GM18858 (cell line): ENCODE results near the gene HSD3B7.
"Not testable (repeated sequence)": the region's sequence is repeated elsewhere in the genome, so short reads cannot be mapped to it uniquely, and the experiment has no call there.

Source experiments
- ATAC-seq: cut with Tn5 transposase; IDR thresholded peaks from one replicate; pipeline ENCODE4 v1.9.1; 2021; ENCODE audit not compliant: unreplicated experiment

HSD3B7 gene

DNA sequence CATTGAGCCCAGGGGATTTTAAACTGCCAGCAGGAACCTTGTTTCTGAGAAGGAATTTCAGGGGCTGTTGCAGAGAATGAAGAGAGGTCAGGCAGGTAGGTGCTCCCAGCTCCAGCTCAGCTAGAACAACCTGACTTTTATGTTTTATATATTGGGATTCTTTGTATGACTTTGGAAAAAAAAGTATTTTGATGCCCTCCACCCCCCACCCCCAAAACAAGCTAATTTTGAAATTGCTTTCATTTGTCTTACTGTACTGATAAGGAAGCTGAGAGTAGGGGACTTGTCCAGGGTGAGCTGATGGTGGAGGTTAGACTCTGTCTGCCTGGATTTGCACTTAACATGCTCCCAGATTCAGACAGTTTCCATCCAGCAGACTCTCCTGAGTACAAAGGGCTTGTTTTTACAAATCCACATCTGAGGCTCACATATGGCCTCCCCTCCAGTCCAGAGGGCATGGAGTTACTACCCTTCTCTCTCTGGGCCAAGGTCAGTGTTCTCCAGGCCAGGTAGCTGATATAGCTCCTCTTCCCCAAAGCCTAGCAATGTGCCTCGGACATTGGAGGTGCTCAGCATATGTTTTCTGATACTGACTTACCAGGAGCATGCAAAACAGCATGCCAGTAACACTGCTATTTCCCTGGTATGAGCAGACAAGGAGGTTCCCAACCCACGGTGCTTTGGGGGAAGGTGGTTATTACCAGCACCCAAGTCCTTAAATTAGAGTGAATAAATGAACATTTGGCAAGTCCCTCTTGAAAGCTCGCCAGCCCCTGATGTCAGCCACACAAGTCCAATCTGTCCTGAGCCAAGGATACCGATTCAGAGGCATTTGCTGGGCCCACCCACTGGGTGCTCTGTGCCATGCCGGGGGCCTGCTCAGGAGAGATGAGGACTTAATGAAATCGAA is 14.1 kb downstream of the HSD3B7 start:
- ATAC-seq: no peak

DNA sequence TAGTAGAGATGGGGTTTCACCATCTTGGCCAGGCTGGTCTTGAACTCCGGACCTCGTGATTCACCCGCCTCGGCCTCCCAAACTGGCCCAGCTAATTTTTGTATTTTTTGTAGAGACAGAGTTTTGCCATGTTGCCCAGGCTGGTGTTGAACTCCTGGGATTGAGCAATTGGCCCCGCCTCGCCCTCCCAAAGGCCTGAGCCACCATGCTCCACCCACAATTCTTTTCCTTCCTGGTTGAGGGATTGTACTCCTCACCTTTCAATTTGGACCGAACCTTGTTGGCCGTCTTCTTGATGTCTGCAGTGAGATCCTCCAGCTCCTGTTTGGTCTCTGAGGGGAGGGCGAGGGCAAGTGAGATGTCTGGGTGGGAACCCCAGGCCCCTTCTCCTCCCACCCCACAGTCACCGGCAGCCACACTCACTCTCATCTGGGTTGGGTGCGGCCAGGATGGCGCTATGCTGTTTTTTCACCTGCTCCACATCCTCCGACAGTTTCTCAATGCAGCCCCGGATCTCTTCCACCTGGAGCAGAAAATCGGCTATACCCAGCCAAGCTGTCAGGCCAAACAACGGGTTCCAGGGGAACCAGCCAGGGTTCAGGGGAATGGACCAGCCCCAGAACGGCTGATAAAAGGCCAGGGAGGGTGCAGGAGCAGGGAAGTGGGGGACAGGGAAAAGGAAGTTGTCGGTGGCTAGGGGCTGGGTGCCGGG is 15.8 kb downstream of the HSD3B7 start:
- ATAC-seq: no peak

DNA sequence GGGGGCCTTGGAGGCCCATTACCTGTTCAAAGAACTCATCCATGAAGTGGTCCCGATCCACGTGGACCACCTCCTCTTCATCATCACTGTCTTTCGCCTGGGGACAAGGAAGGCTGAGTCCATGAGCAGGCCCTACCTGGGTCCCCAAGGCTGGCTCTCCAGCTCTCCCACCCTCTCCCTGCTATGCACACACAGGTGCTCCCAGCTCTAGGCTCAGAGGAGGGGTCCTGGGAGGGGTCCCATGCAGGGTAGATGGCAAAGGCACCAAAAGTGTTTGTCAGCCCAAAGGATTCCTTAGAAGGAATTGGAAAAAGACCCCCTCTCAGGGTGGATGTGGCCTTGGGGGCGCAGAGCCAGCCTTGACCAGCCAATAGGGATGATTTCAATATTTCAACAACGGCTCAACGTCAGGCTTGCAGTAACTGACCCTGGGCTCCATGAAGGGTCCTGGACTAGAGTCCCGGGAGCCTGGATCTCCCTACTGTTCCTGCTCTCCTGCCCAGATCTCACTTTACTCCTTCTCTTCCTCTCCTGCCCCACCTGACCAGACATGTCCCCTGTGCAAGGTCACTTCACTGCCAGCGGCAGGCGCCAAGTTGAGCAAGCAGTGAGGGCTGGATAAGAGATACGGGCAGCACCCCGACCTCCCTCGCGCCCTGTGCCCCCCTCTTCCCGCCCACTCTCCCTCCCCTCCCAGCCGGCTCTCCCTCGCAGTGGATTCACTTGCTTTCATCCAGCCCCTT is 16.7 kb downstream of the HSD3B7 start:
- ATAC-seq: no peak

DNA sequence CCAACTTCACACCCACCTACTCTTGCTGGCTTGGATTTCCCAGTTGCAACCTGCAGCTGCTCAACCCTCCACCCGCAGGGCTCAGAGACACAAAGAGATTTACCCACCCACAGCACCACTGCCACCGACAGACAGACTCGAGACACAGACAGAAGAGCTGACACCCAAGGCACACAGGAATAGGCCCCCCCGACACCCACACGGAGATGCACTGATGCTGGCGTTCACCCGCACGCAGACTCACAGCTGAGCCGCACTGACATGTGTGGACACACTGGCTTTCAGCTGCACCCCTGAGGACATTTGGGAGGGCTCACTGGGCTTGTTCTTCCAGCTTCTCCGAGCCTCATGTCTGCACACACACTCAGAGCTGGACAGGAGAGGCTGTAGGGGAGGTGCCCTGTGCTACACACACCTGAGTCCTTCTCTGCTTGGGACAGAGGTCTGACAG is 17.3 kb downstream of the HSD3B7 start:
- ATAC-seq: no peak

DNA sequence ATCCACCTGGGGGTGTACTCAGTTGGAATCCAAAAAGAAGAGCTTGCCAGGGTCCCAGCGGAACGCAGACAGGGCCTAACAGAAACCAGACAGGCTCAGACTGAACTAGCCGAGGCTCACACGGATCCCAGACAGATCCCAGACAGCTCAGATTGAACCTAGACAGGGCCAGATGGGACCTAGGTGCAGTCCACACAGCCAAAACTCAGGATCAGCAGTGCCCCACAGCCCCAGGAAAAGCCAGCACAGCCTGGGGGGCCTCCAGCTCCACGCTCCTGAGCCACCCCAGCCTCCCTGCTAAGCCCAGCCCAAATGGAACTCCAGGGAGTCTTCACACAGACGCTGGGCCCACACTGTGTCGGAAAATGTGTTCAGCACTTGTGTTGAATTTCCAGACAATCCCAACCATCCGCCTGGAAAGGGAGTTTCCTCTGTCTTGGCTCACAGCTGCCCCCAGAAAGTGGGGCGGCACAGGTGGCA is 17.9 kb downstream of the HSD3B7 start:
- no peak for ATAC-seq

DNA sequence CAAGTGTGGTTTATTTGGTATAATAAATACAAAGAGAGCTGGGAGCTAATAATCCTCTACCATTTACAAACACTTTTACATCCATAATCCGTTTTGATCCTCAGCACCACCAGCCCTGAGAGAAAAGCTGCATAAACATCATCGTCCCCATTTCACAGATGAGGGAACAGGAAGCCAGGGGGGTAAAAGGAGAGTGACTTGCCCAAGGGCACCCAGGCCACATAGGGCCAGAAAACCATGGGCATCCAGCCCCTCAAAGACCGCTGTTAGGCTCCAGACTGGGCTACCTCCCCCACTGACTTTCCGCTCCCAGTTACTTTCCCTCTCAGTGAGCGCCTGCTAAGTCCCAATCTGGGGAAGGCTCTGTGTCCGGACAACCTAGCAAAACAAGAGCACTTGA is 18.7 kb downstream of the HSD3B7 start:
- no peak for ATAC-seq

DNA sequence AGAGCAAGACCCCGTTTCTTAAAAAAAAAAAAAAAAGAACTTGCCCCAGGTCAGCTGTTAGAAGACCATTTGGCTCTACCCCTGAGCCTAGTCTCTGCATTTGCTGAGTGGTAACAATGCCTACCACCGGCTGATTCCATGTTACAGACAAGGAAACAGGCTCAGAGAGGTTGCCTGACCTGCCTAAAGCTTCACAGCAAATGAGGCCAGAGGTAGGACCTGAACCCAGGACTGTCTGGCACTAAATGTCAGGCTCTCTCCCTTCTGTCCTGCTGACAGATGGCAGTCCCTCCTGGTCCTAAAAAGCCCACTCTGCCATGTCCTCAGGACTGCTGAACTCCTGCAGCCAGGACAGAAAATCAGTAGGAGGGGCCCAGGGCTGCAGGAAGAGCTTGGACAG is 19.7 kb downstream of the HSD3B7 start:
- ATAC-seq: no peak

DNA sequence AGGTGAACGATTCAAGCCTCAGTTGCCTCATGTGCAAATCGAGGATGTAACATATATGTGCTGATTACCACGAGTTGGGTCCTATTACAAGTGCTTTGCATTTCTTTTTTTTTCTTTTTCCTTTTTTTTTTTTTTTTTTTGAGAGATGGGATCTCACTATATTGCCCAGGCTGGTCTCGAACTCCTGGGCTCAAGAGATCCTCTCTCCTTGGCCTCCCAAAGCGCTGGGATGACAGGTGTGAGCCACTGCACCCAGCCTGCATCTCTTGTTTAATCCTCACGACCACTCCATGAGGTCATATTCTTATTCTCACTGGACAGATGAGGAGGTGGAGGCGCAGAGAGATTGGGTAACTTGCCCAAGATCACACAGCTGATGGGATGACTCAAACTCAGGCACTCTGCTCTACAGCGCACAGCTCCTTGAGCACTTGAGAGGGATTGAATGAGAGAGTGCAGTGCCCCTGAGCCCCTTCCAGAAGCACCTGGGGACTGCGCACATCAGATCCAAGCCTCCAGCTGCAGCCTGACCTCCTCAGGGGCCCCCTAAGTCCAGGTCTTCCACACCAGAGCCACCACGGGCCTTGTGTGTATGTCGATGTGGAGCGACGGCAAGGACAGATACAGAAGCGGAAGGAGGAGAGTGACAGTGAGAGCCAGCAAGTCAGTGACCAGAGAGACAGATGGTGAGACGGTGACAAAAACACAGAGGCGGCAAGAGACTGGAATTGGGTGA is 20.5 kb downstream of the HSD3B7 start:
- no peak for ATAC-seq

DNA sequence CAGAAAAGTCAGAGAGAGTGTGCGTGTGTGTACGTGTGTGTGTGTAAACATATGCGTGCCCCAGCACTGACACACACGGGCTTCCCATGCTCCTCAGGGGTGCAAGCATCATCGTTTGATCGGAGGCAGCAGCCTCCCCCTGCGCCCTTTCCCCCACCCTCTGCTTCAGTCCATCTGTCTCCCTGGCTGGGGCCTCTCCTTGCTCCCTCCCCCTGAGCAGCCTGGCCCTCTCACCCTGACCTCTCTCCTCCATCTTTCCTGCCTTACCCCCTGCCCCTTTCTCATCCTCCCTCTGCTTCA is 21.0 kb downstream of the HSD3B7 start:
- ATAC-seq: no peak

DNA sequence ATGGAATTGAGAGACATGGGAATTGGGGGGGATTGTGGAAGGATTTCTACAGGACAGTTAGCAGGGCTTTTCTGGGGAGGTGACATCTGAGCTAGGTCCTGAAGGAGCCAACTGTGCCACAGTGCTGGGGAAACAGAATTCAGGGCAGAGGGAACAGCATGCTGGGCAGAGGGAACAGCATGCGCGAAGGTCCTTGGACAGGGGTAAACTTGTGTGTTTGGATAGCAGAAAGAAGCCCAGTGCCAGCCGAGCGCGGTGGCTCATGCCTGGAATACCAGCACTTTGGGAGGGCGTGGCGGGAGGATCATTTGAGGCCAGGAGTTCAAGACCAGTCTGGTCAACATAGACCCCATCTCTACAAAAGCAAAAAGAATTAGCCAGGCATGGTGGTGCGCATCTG is 21.6 kb downstream of the HSD3B7 start:
- no peak for ATAC-seq

DNA sequence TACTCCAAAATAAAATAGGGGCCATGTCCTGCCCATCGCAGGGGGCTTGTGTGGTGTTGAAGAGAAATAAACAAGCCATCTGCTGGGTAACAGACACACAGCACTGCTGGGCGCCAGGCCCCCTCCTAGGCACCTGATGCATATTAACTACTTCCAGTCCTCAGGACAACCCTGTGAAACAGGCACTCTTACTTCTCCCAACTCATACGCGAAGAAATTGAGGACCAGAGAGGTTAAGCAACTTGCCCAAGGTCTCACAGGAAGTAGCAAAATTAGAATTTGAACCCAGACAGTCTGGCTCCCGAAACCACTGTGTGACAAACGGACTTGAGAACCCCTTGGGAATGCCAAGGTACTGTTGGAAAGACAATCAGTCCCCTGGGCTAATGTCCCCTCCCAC is 22.7 kb downstream of the HSD3B7 start:
- ATAC-seq: no peak

DNA sequence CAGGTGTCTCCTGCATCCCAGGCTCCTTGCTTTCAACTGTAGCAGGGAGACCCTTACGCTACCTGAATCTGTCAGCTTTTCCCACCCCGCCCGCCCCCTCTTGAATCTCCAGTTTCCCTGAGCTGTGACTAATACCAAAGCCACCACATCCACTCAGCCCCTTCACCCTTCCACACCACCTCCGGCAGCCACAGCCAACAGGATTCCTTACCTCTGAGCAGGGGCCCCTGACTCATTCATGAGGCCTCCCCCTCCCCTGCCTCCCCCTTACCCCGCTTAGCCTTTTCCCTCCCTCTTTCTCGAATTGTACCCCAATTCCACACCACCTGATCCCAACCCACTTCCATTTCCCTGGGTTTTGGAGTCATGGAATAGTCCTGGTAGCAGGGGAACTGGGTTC is 23.1 kb downstream of the HSD3B7 start:
- no peak for ATAC-seq

DNA sequence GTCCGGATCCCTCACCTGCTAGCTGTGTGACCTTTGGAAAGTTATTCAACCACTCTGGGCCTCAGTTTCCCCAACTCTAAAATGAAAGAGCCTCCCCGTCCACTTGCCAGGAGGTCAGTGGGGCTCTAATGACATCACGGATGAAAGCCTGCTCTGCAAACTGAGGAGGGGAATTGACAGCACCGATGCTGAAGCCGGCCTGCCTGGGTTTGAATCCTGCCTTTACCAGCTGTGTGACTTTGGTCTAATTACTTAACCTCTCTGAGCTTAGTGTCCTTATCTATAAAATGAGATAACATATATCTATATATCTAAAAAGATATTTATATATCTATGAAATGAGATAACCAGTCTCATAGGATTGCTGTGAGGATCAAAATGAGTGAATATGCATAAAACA is 23.5 kb downstream of the HSD3B7 start:
- ATAC-seq: no peak

DNA sequence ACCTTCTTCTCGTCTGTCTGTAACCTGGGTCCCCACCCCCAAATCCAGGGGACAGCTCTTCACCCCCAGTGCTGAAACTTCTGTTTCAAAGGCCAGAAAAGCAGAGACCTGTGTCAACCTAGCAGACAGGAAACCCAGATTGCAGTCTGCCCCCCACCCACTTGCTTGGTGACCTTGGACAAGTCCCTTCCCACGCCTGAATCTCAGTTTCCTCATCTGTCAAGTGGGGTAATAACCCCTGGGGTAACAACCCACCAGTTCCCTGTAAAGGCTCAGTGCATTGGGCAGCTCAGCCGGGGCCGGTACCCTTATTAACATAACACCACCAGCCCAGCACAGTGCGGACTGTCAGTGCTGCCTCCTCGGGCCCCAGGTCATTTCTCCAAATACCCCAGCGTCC is 24.1 kb downstream of the HSD3B7 start:
- ATAC-seq: no peak

DNA sequence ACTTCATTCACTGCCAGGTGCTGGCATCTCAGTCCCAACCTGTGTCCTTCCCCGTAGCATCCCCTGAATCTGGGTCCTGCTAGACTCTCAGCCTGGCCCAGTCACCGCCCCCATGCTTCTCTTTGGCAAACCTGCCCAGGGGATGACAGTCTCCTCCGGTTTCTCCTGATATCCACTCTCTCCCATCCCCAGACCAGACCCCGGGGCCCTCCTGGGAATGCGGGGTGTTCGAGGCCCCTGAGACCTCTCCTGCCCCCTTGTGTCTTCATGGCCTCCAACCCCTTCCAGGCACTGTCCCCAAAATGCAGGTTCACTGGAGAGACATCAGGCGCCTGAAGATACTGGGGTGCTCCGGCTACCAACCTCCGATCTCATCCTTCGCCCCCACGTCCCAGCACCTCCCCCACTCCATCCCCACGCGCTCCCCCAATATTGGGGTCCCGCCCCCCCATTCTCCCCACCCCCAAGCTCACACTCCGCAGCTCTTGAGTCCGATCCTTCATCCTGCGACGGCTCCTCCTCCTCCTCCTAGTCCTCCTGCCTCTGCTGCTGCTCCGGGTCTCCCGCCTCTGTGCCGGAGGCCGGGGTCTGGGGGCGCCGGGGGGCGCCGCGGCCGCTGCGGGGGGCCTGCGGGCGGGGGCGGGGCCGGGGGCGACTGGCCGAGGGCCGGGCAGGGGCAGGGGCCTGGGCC is 25.0 kb downstream of the HSD3B7 start:
- ATAC-seq: no peak

DNA sequence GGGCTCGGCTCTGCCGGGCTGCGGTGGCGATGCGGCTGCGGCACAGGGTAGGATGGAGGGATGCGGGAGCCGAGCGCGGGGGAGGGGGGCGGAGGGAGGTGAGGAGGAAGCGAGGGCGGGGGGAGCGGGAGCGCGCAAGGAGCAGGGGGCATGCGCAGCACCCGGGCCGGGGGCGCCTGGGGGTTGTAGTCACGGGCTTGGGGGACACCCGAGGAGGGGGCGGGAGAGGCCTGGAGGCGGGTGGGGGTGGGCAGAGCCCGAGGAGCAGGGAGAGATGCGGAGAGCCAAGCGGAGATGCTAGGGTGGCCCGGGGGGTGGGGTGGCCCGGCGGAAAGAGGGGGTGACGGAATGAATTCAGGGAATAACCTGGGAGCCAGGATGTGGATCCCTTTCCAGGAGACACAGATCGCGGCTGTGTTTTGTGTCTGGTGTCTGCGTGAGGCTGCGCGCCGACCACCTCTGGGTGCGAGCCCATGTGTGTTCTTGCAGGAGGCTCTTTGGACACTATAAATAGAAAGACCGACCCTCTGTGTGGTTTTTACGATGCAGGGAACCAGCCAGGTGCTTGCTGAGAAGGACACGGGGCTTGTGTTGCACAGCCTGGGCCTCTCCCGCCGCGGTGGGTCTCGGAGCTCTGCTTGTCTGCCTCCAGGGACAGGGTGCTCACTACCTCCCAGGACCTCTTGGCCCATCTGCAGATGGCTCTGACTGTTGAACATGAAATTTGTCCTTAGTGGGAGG is 25.7 kb downstream of the HSD3B7 start, which contains the start of gene STX1B:
Gene STX1B, minus strand, starts transcription at position 54 of the 741 bp plus-strand sequence. CDS start 242 bp downstream, outside the sequence.
- no peak for ATAC-seq

DNA sequence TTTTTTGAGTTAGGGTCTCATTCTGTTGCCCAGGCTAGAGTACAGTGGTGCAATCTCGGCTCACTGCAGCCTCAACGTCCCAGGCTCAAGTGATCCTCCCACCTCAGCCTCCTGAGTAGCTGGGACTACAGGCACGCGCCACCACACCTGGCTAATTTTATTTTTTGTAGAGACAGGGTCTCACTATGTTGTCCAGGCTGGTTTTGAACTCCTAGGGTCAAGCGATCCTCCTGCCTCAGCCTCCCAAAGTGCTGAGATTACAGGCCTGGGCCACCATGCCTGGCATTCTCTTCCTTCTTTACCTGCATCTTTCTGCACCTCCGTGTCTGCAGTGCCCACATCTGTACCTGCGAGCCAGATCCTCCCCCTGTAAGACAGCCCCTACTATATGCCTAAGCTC is 26.8 kb downstream of the HSD3B7 start:
- not testable (repeated sequence) for ATAC-seq

DNA sequence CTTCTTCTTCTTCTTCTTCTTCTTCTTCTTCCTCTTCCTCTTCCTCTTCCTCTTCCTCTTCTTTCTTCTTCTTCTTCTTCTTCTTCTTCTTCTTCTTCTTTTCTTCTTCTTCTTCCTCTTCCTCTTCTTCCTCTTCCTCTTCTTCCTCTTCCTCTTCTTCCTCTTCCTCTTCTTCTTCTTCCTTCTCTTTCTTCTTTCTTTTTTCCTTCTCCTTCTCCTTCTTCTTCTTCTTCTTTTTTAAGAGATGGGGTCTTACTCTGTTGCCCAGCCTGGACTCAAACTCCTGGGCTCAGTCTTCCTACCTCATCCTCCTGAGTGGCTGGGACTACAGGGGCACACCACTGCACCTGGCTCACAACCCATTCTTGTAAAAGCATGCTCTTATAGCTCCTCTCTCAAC is 28.3 kb downstream of the HSD3B7 start:
- ATAC-seq: not testable (repeated sequence)

DNA sequence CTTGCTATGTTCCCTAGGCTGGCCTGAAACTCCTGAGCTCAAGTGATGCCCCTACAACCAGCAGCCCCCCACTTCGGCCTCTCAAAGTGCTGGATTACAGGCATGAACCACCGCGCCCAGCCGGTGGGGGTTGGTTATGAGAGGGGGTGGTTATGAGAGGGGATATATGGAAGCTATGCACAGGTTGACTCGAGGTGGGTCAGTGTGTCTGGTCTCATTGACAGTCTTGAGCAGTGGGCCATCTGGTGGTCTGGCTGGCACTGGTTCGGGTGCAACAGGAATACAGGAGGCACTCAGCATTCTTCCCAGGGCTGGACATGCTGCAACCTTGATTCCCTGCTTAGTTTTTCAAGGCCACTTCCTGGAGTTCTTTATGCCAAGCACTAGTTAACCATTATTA is 31.0 kb downstream of the HSD3B7 start:
- no peak for ATAC-seq

DNA sequence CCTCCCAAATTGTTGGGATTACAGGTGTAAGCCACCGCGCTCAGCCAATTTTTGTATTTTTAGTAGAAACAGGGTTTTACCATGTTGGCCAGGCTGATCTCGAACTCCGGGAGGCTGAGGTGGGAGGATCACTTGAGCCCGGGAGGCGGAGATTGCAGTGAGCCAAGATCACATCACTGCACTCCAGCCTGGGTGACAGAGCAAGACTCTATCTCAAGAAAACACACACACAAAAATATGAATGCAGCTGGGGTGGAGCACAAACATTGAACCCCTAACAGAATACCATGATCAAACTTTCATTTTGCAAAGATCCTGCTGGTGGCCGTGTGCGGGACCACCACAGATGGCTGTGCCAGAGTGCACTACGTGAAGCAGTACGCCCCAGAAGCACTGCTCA is 32.7 kb downstream of the HSD3B7 start:
- ATAC-seq: not testable (repeated sequence)
